HCT116 (cell line): ENCODE measurements around the gene ZNF93. TPM values are rescaled to one million over a fixed set of nuclear protein-coding genes. Genes with fewer than 3 reads are reported as not detected.

Experiments used
- ATAC-seq: fragments of 200-7000 bp; cut with Tn5 transposase; 2 replicates; pipeline ENCODE4 v1.9.1; 2020; ENCODE audit warnings: mild to moderate bottlenecking, moderate library complexity
- BruUV-seq: library from RNA; stranded (reverse); fragments of 400-500 nt; replicated peaks from 2 replicates; lab custom pipeline; 2021; lab: Mats Ljungman, UMichigan
- CTCF ChIA-PET: fragments of 300-600 bp; sonication (Branson Sonifier 250); formaldehyde crosslinking; loops from one replicate; lab custom pipeline; 2021; ENCODE audit warnings: antibody characterized with exemption; lab: Charles Lee
- POLR2A ChIA-PET: fragments of 300-600, 350-600 bp; sonication (Branson Sonifier 250); formaldehyde crosslinking; loops from one replicate; lab custom pipeline; 2021; ENCODE audit warnings: antibody characterized with exemption; lab: Charles Lee
- RAD21 ChIA-PET, 2 experiments: fragments of 300-600 bp; sonication (Branson Sonifier 250); formaldehyde crosslinking; loops; one replicate each; lab custom pipeline; 2023; ENCODE audit warnings: low total read pairs in 2 of 2; ENCODE audit not compliant: uncharacterized antibody in 2 of 2, unreplicated experiment in 2 of 2, low non-redundant PET in 1 of 2; lab: Charles Lee
- DNase-seq: peaks from one replicate; pipeline ENCODE4 v3.0.0-alpha.2; 2010; ENCODE audit warnings: low read depth, low spot score
- H2AFZ ChIP-seq: fragments of 200-600 bp; shearing (Covaris generic), sonication (generic); 2 replicates; pipeline ENCODE4 v1.6.1; 2017; ENCODE audit warnings: low read depth, mixed run types, mixed read lengths, antibody characterized with exemption, low read length; ENCODE audit not compliant: poor library complexity, severe bottlenecking
- H3K27ac ChIP-seq: 2 replicates; pipeline ENCODE4 v1.5.1; 2012; ENCODE audit warnings: low read depth, low read length
- H3K27me3 ChIP-seq: fragments of 200-600 bp; sonication (generic); 2 replicates; pipeline ENCODE4 v1.6.1; 2016; ENCODE audit warnings: mixed run types, low read length, mixed read lengths; ENCODE audit not compliant: insufficient read depth
- H3K36me3 ChIP-seq, 2 experiments: fragments of 200-500 bp in 1 of 2; fragments of 200-600 bp in 1 of 2; sonication (Bioruptor generic) in 1 of 2; sonication (generic) in 1 of 2; 2 replicates each; pipeline versions ENCODE4 v1.5.1 to v1.6.1; 2014 to 2016; ENCODE audit warnings: low read length in 2 of 2, inconsistent platforms in 1 of 2, mixed read lengths in 1 of 2, mixed run types in 1 of 2; ENCODE audit not compliant: insufficient read depth in 2 of 2, control insufficient read depth in 1 of 2
- H3K4me1 ChIP-seq, 2 experiments: fragments of 200-600 bp in 1 of 2; sonication (generic) in 1 of 2; 2 replicates each; pipeline versions ENCODE4 v1.5.1 to v1.6.1; 2012 to 2017; ENCODE audit warnings: low read length in 2 of 2, inconsistent platforms in 1 of 2, mild to moderate bottlenecking in 1 of 2, mixed read lengths in 1 of 2, mixed run types in 1 of 2, moderate library complexity in 1 of 2; ENCODE audit not compliant: insufficient read depth in 2 of 2, control insufficient read depth in 1 of 2
- H3K4me2 ChIP-seq: fragments of 200-600 bp; sonication (generic); 2 replicates; pipeline ENCODE4 v1.6.1; 2017; ENCODE audit warnings: mixed run types, low read length, mixed read lengths
- H3K4me3 ChIP-seq, 2 experiments: fragments of 200-600 bp in 1 of 2; sonication (generic) in 1 of 2; replicated peaks in 1 of 2; 2 replicates each; pipeline ENCODE4 v1.5.1; 2011 to 2016; ENCODE audit warnings: low read length in 2 of 2, control low read depth in 1 of 2, low read depth in 1 of 2, mild to moderate bottlenecking in 1 of 2, mixed read lengths in 1 of 2, mixed run types in 1 of 2
- H3K79me2 ChIP-seq: fragments of 200-600 bp; sonication (generic); 2 replicates; pipeline ENCODE4 v1.6.1; 2017; ENCODE audit warnings: mild to moderate bottlenecking, mixed run types, low read length, moderate library complexity, mixed read lengths; ENCODE audit not compliant: insufficient read depth
- H3K9ac ChIP-seq: fragments of 200-600 bp; sonication (generic); 2 replicates; pipeline ENCODE4 v1.6.1; 2016; ENCODE audit warnings: low read length, mixed read lengths
- H3K9me2 ChIP-seq: fragments of 200-600 bp; sonication (generic), shearing (Covaris generic); 2 replicates; pipeline ENCODE4 v1.6.1; 2017; ENCODE audit warnings: mixed run types, mild to moderate bottlenecking, moderate library complexity; ENCODE audit not compliant: insufficient read depth
- H3K9me3 ChIP-seq, 2 experiments: fragments of 200-500 bp in 1 of 2; fragments of 200-600 bp in 1 of 2; sonication (Bioruptor generic) in 1 of 2; sonication (generic) in 1 of 2; 2 replicates each; pipeline ENCODE4 v1.6.1; 2014 to 2017; ENCODE audit warnings: low read length in 2 of 2, mixed read lengths in 2 of 2, inconsistent platforms in 1 of 2, low read depth in 1 of 2, mild to moderate bottlenecking in 1 of 2, mixed run types in 1 of 2, moderate library complexity in 1 of 2; ENCODE audit not compliant: control insufficient read depth in 1 of 2, insufficient read depth in 1 of 2
- H4K20me1 ChIP-seq: fragments of 200-600 bp; sonication (generic), shearing (Covaris generic); 2 replicates; pipeline ENCODE4 v1.6.1; 2017; ENCODE audit warnings: mixed run types, mild to moderate bottlenecking, moderate library complexity; ENCODE audit not compliant: insufficient read depth
- CTCF ChIP-seq, 3 experiments: fragments of 200-600 bp in 1 of 3; sonication (generic) in 1 of 3; IDR thresholded peaks in 2 of 3; conservative IDR thresholded peaks in 1 of 3; 2 replicates each; pipeline ENCODE4 v1.5.1; 2012 to 2017; ENCODE audit warnings: low read depth in 2 of 3, low read length in 2 of 3, antibody characterized with exemption in 1 of 3, borderline replicate concordance in 1 of 3, control low read depth in 1 of 3, mild to moderate bottlenecking in 1 of 3, mixed read lengths in 1 of 3, mixed run types in 1 of 3, moderate library complexity in 1 of 3; ENCODE audit not compliant: insufficient read depth in 1 of 3
- ELF1 ChIP-seq: IDR thresholded peaks from 2 replicates; pipeline ENCODE4 v1.6.1; 2012; ENCODE audit warnings: low read depth, borderline replicate concordance
- FOSL1 ChIP-seq: IDR thresholded peaks from 2 replicates; pipeline ENCODE4 v1.6.1; 2012; ENCODE audit warnings: low read depth
- SP1 ChIP-seq: IDR thresholded peaks from 2 replicates; pipeline ENCODE4 v1.6.1; 2012; ENCODE audit warnings: low read depth
- YY1 ChIP-seq: IDR thresholded peaks from 2 replicates; pipeline ENCODE4 v1.6.1; 2011; ENCODE audit warnings: low read length, low read depth, moderate library complexity, mild to moderate bottlenecking; ENCODE audit not compliant: insufficient replicate concordance; ENCODE audit errors: extremely low read depth
- intact Hi-C: fragments of 100-400 bp; cut with micrococcal nuclease; formaldehyde crosslinking; loops from 2 replicates; pipeline ENCODE4 v1.10.0; 2022
- total RNA-seq: library from RNA; stranded (reverse); gene quantifications from one replicate; pipeline ENCODE4 v1.2.1, GENCODE V29; 2021; ENCODE audit not compliant: unreplicated experiment

ZNF93 gene
- total RNA-seq, 1 experiment from 2014 or later, result not detected

DNA sequence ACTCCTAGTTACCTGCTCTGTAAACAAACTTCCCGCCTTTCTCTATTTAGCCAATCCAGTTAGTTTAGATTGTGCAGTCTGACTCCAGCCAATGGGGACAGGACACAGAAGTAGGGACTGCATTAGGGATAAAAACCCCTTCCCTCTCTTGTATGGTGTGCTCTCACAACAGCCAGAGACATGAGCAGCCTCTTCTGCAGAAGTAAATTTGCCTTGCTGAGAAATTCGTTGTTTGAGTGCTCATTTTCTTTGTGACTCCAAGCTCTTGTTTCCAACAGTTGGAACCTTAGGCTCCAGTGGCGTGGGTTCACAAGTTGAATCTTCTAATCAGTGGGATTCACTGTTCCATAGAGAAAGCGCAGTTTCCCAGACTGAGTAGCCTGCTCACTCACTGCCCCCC lies 66.1 kb downstream of the ZNF93 start:
- ChIA-PET CTCF (no interaction called here), RAD21 (no interaction called here)
- peaks cover 4 to 7% of the 10 kb centered on the region in 2 experiments; a peak in 2 of 4 replicates for H3K9me3 ChIP-seq
- no peak overlapping the region for H3K4me2 ChIP-seq
- intact Hi-C loops, result no loop called here
- no peaks in the 10 kb centered on the region for H3K9me2 ChIP-seq
- no peak overlapping the region for H2AFZ ChIP-seq
- H3K4me3 ChIP-seq, result no peak overlapping the region
- no TSS peak for BruUV-seq
- no peak for ATAC-seq
- H3K27ac ChIP-seq, result no peak overlapping the region
- H3K79me2 ChIP-seq, result no peaks in the 10 kb centered on the region
- TF ChIP-seq CTCF (IDR thresholded peaks at IDR 0.05 in 2 of 3, conservative IDR thresholded peaks at IDR 0.05 in 1 of 3; ENCODE audit: borderline replicate concordance in 1 of 3, insufficient read depth in 1 of 3, low read depth in 2 of 3, low read length in 2 of 3) (no peak), SP1 (no peak), FOSL1 (no peak), ELF1 (no peak), YY1 (no peak)
- TF ChIP-seq, all 23 proteins: peak for 0
- Histone ChIP-seq H3K36me3 (no peaks in the 10 kb centered on the region), H3K9ac (no peak overlapping the region), H3K27me3 (no peaks in the 10 kb centered on the region), H4K20me1 (no peaks in the 10 kb centered on the region), H3K4me1 (no peaks in the 10 kb centered on the region)
- POLR2A ChIA-PET, result no interaction called here
- no peak for DNase-seq

Other genes starting within 250 kb of the ZNF93 start
- 73.7 TPM for gene ATP13A1, start 237.3 kb upstream of the ZNF93 start, total RNA-seq
- gene ZNF101, start 232.1 kb upstream of the ZNF93 start, total RNA-seq, result 12.8 TPM
- gene ZNF14, start 167.8 kb upstream of the ZNF93 start, total RNA-seq, result 4.8 TPM
- gene ZNF506, start 79.2 kb upstream of the ZNF93 start, total RNA-seq, result 0.42 TPM
- gene ZNF253, start 35.1 kb upstream of the ZNF93 start, total RNA-seq, result not detected
- gene ZNF682, start 138.6 kb downstream of the ZNF93 start, total RNA-seq, result not detected
- not detected for gene ZNF90, start 177.1 kb downstream of the ZNF93 start, total RNA-seq